ENCODE data around the gene MT2A.
"Not testable (repeated sequence)": the region's sequence is repeated elsewhere in the genome, so short reads cannot be mapped to it uniquely, and the experiment has no call there.

The MT2A gene

GRCh38 chr16:56576585-56577299 lies 31.6 kb upstream of the MT2A start:
- H3K36me3 ChIP-seq, result no peaks in the 10 kb centered on the region
- H3K27me3 ChIP-seq, result no peaks in the 10 kb centered on the region
- H4K20me1 ChIP-seq, result no peaks in the 10 kb centered on the region
- TF ChIP-seq Cebpa-rat (IDR thresholded peaks at IDR 0.05), result no peak
- H3K9me3 ChIP-seq (replicated peaks in 1 of 11), result peaks cover 21 to 49% (median 29%) of the 10 kb centered on the region in 11 experiments
- H3K27ac ChIP-seq, result no peak overlapping the region
- no peak overlapping the region for H3K4me3 ChIP-seq
- no peak overlapping the region for H3K4me2 ChIP-seq
- no peak overlapping the region for H3K9ac ChIP-seq
- no peaks in the 10 kb centered on the region for H3K4me1 ChIP-seq

GRCh38 chr16:56577300-56577625 lies 31.1 kb upstream of the MT2A start:
- no peak overlapping the region for H3K9ac ChIP-seq
- no peak for TF ChIP-seq Cebpa-rat (IDR thresholded peaks at IDR 0.05)
- H4K20me1 ChIP-seq, result no peaks in the 10 kb centered on the region
- H3K4me2 ChIP-seq, result no peak overlapping the region
- H3K4me1 ChIP-seq, result no peaks in the 10 kb centered on the region
- no peak overlapping the region for H3K27ac ChIP-seq
- H3K4me3 ChIP-seq, result no peak overlapping the region
- peaks cover 21 to 49% (median 29%) of the 10 kb centered on the region in 11 experiments for H3K9me3 ChIP-seq (replicated peaks in 1 of 11)
- no peaks in the 10 kb centered on the region for H3K36me3 ChIP-seq
- no peaks in the 10 kb centered on the region for H3K27me3 ChIP-seq

- Histone ChIP-seq H3K27ac (no peak overlapping the region), H3K4me3 (no peak overlapping the region), H4K20me1 (no peaks in the 10 kb centered on the region), H3K4me1 (no peaks in the 10 kb centered on the region), H3K9ac (no peak overlapping the region), H3K9me3 (replicated peaks in 1 of 11) (peaks cover 8 to 28% (median 21%) of the 10 kb centered on the region in 11 experiments; a peak in 21 of 22 replicates), H3K27me3 (no peaks in the 10 kb centered on the region), H3K36me3 (no peaks in the 10 kb centered on the region), H3K4me2 (no peak overlapping the region)
- TF ChIP-seq Cebpa-rat (IDR thresholded peaks at IDR 0.05), result no peak
These were observed 27.9 kb upstream of the MT2A start for GRCh38 chr16:56580391-56581048.

- H4K20me1 ChIP-seq; H3K4me2 ChIP-seq; H3K9me3 ChIP-seq (replicated peaks in 1 of 11); H3K27me3 ChIP-seq; H3K4me1 ChIP-seq; H3K9ac ChIP-seq; H3K4me3 ChIP-seq; H3K36me3 ChIP-seq; H3K27ac ChIP-seq: not testable (repeated sequence)
These were observed 25.5 kb upstream of the MT2A start for GRCh38 chr16:56582911-56583310.

- no peak overlapping the region for H3K4me3 ChIP-seq
- no peaks in the 10 kb centered on the region for H3K36me3 ChIP-seq
- H3K27me3 ChIP-seq, result peaks cover 0 to 10% (median 2%) of the 10 kb centered on the region in 11 experiments; a peak in 15 of 22 replicates
- H3K4me2 ChIP-seq, result no peak overlapping the region
- no peaks in the 10 kb centered on the region; a peak in 1 of 22 replicates for H3K9me3 ChIP-seq (replicated peaks in 1 of 11)
- H3K27ac ChIP-seq, result no peak overlapping the region
- H3K9ac ChIP-seq, result no peak overlapping the region
- no peaks in the 10 kb centered on the region for H3K4me1 ChIP-seq
- no peaks in the 10 kb centered on the region for H4K20me1 ChIP-seq
- TF ChIP-seq Cebpa-rat (IDR thresholded peaks at IDR 0.05), result no peak
These were observed 24.8 kb upstream of the MT2A start for GRCh38 chr16:56583351-56584168.

- Histone ChIP-seq H3K27me3 (peaks cover 5 to 17% (median 9%) of the 10 kb centered on the region in 11 experiments), H3K9ac (no peak overlapping the region), H3K4me1 (no peaks in the 10 kb centered on the region), H3K9me3 (replicated peaks in 1 of 11) (no peaks in the 10 kb centered on the region), H3K4me3 (no peak overlapping the region), H4K20me1 (no peaks in the 10 kb centered on the region; a peak in 1 of 22 replicates), H3K4me2 (no peak overlapping the region), H3K27ac (no peak overlapping the region), H3K36me3 (no peaks in the 10 kb centered on the region)
- TF ChIP-seq Cebpa-rat (IDR thresholded peaks at IDR 0.05), result no peak
These were observed 24.1 kb upstream of the MT2A start for GRCh38 chr16:56584276-56584675.

- Histone ChIP-seq H3K4me1 (peaks cover 0 to 19% (median 7%) of the 10 kb centered on the region in 10 experiments; a peak in 13 of 20 replicates), H4K20me1 (no peaks in the 10 kb centered on the region; a peak in 1 of 22 replicates), H3K4me3 (no peak overlapping the region), H3K27me3 (peaks cover 18 to 30% (median 21%) of the 10 kb centered on the region in 11 experiments), H3K9ac (no peak overlapping the region), H3K27ac (no peak overlapping the region), H3K4me2 (no peak overlapping the region), H3K36me3 (no peaks in the 10 kb centered on the region), H3K9me3 (replicated peaks in 1 of 11) (no peaks in the 10 kb centered on the region; a peak in 1 of 22 replicates)
- TF ChIP-seq Cebpa-rat (IDR thresholded peaks at IDR 0.05), result no peak
These were observed 19.6 kb upstream of the MT2A start for GRCh38 chr16:56588781-56589140.

GRCh38 chr16:56589141-56590039 lies 19.0 kb upstream of the MT2A start, which contains the start of gene MT3:
MT3 (plus strand) TSS chr16:56589528; CDS start chr16:56589591, 63 bp downstream.
- Histone ChIP-seq H3K27me3 (peaks cover 18 to 30% (median 21%) of the 10 kb centered on the region in 11 experiments), H3K4me2 (no peak within 1 kb of the TSS), H3K9me3 (replicated peaks in 1 of 11) (peaks cover 0 to 5% (median 0%) of the 10 kb centered on the region in 11 experiments; a peak in 2 of 22 replicates), H3K4me3 (no peak within 1 kb of the TSS), H3K4me1 (peaks cover 0 to 19% (median 7%) of the 10 kb centered on the region in 10 experiments; a peak in 13 of 20 replicates), H3K9ac (no peak within 1 kb of the TSS), H3K36me3 (no peaks in the 10 kb centered on the region), H3K27ac (no peak within 1 kb of the TSS), H4K20me1 (no peaks in the 10 kb centered on the region; a peak in 1 of 22 replicates)
- no peak for TF ChIP-seq Cebpa-rat (IDR thresholded peaks at IDR 0.05)
